WTC11 (cell line): ENCODE results near the gene TMEM181. TPM values are rescaled to one million over a fixed set of nuclear protein-coding genes. Genes with fewer than 3 reads are reported as not detected.

ENCODE experiments used
- ATAC-seq: fragments of 200-7000 bp; cut with Tn5 transposase; 2 replicates; pipeline ENCODE4 v1.10.0; 2021; ENCODE audit warnings: mild to moderate bottlenecking, moderate library complexity
- CTCF ChIA-PET: fragments of 300-600 bp; sonication (Branson Sonifier 250); formaldehyde crosslinking; loops from one replicate; lab custom pipeline; 2021; ENCODE audit warnings: antibody characterized with exemption; lab: Charles Lee
- POLR2A ChIA-PET: fragments of 350-600 bp; sonication (Branson Sonifier 250); formaldehyde crosslinking; loops from one replicate; lab custom pipeline; 2021; ENCODE audit warnings: antibody characterized with exemption; lab: Charles Lee
- DNase-seq: peaks from one replicate; pipeline ENCODE4 v3.0.0; 2021; ENCODE audit warnings: low spot score
- H3K27ac Mint-ChIP-seq: 2 replicates; pipeline ENCODE4 v1.8.0; 2021; ENCODE audit warnings: mixed read lengths
- H3K27me3 Mint-ChIP-seq: 2 replicates; pipeline ENCODE4 v1.8.0; 2021; ENCODE audit warnings: low read depth, mild to moderate bottlenecking, moderate library complexity, mixed read lengths
- H3K36me3 Mint-ChIP-seq: 2 replicates; pipeline ENCODE4 v1.8.0; 2021; ENCODE audit warnings: mixed read lengths
- H3K4me1 Mint-ChIP-seq: 2 replicates; pipeline ENCODE4 v1.8.0; 2022; ENCODE audit warnings: mixed read lengths
- H3K4me3 Mint-ChIP-seq: 2 replicates; pipeline ENCODE4 v1.8.0; 2021; ENCODE audit warnings: mild to moderate bottlenecking, moderate library complexity, mixed read lengths
- H3K9me3 Mint-ChIP-seq: 2 replicates; pipeline ENCODE4 v1.8.0; 2021; ENCODE audit warnings: mixed read lengths
- ATF2 ChIP-seq: sonication (generic); formaldehyde crosslinking; IDR thresholded peaks from 2 replicates; pipeline ENCODE4 v1.8.1; 2022; ENCODE audit warnings: low read depth, missing genetic modification reagents, borderline replicate concordance
- ATF3 ChIP-seq: sonication (generic); formaldehyde crosslinking; conservative IDR thresholded peaks from 2 replicates; pipeline ENCODE4 v1.8.1; 2022; ENCODE audit warnings: mild to moderate bottlenecking, missing genetic modification reagents
- E2F5 ChIP-seq: sonication (generic); formaldehyde crosslinking; IDR thresholded peaks from 2 replicates; pipeline ENCODE4 v1.8.1; 2022; ENCODE audit warnings: mild to moderate bottlenecking, moderate library complexity, missing genetic modification reagents
- ELF4 ChIP-seq: sonication (generic); formaldehyde crosslinking; IDR thresholded peaks from 2 replicates; pipeline ENCODE4 v1.8.1; 2022; ENCODE audit warnings: low read depth, mild to moderate bottlenecking, moderate library complexity, missing genetic modification reagents
- GABPB1 ChIP-seq: sonication (generic); formaldehyde crosslinking; IDR thresholded peaks from 2 replicates; pipeline ENCODE4 v1.8.1; 2023; ENCODE audit warnings: mild to moderate bottlenecking, missing genetic modification reagents
- GRHL2 ChIP-seq: fragments of 250-450 bp; sonication (Bioruptor Pico); IDR thresholded peaks from 2 replicates; pipeline ENCODE4 v1.8.0; 2022; ENCODE audit warnings: mild to moderate bottlenecking, moderate library complexity; ENCODE audit not compliant: insufficient replicate concordance, severe bottlenecking
- HMGA2 ChIP-seq: fragments of 250-450 bp; sonication (Bioruptor Pico); IDR thresholded peaks from 2 replicates; pipeline ENCODE4 v1.4.0; 2021; ENCODE audit warnings: mild to moderate bottlenecking, moderate library complexity
- MXD4 ChIP-seq: fragments of 250-450 bp; sonication (Bioruptor Pico); IDR thresholded peaks from 2 replicates; pipeline ENCODE4 v1.8.0; 2021; ENCODE audit warnings: mild to moderate bottlenecking, moderate library complexity, borderline replicate concordance
- MYBL2 ChIP-seq: sonication (generic); formaldehyde crosslinking; IDR thresholded peaks from 2 replicates; pipeline ENCODE4 v1.8.1; 2023; ENCODE audit warnings: mild to moderate bottlenecking, moderate library complexity, missing genetic modification reagents
- PRDM15 ChIP-seq: sonication (generic); formaldehyde crosslinking; IDR thresholded peaks from 2 replicates; pipeline ENCODE4 v1.8.0; 2022; ENCODE audit warnings: missing genetic modification reagents
- RORB ChIP-seq: fragments of 250-450 bp; sonication (Bioruptor Pico); IDR thresholded peaks from 2 replicates; pipeline ENCODE4 v1.9.0; 2021; ENCODE audit warnings: mild to moderate bottlenecking
- SMAD4 ChIP-seq: sonication (generic); formaldehyde crosslinking; IDR thresholded peaks from 2 replicates; pipeline ENCODE4 v1.8.0; 2022; ENCODE audit warnings: mild to moderate bottlenecking, missing genetic modification reagents
- SOX15 ChIP-seq: fragments of 250-450 bp; sonication (Bioruptor Pico); IDR thresholded peaks from 2 replicates; pipeline ENCODE4 v1.9.0; 2021; ENCODE audit warnings: mild to moderate bottlenecking
- ZMAT4 ChIP-seq: fragments of 250-450 bp; sonication (Bioruptor Pico); IDR thresholded peaks from 2 replicates; pipeline ENCODE4 v1.9.0; 2021; ENCODE audit warnings: mild to moderate bottlenecking
- ZNF121 ChIP-seq: sonication (generic); formaldehyde crosslinking; IDR thresholded peaks from 2 replicates; pipeline ENCODE4 v1.8.0; 2023; ENCODE audit warnings: missing genetic modification reagents
- ZNF138 ChIP-seq: sonication (generic); formaldehyde crosslinking; conservative IDR thresholded peaks from 2 replicates; pipeline ENCODE4 v1.8.1; 2022; ENCODE audit warnings: mild to moderate bottlenecking, moderate library complexity, missing genetic modification reagents
- ZNF219 ChIP-seq: sonication (generic); formaldehyde crosslinking; IDR thresholded peaks from 2 replicates; pipeline ENCODE4 v1.8.0; 2023; ENCODE audit warnings: missing genetic modification reagents, mild to moderate bottlenecking, borderline replicate concordance
- ZNF263 ChIP-seq: sonication (generic); formaldehyde crosslinking; IDR thresholded peaks from 2 replicates; pipeline ENCODE4 v1.8.1; 2022; ENCODE audit warnings: low read depth, mild to moderate bottlenecking, moderate library complexity, missing genetic modification reagents
- total RNA-seq: library from RNA; stranded (reverse); gene quantifications from 3 replicates; pipeline ENCODE4 v1.2.3, GENCODE V29; 2021

TMEM181 gene
- total RNA-seq, 1 experiment from 2014 or later, result 18.8 TPM

GRCh38 chr6:158667360-158667981 lies 107.6 kb downstream of the TMEM181 start (continued):
- no peak for TF ChIP-seq ZNF121 (CRISPR knock-in tag)
- no peak for TF ChIP-seq ZNF138 (CRISPR knock-in tag)
- TF ChIP-seq RORB, result no peak

DNA sequence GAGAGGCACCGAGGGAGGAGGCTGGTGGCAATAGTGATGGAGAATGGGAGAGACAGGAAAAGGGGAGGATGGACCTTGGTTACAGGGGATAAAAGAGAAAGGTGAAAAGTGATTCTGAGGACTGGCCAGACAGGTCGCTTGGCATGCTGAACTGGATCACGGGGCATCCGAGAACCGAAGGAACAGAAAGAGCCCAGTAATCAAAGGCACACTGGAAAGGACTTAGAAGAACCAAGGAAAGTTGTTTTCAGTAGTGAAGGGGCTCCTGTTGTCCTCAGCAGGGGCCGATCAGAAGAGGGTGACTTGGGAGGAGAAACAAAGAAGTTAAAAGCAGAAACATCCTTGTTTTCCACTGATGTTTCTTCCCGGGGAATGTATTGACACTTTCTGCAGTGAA lies 108.8 kb downstream of the TMEM181 start:
- Mint-ChIP-seq H3K4me3 (no peak overlapping the region), H3K27me3 (no peaks in the 10 kb centered on the region), H3K27ac (no peak overlapping the region), H3K9me3 (no peaks in the 10 kb centered on the region), H3K4me1 (peaks cover 2% of the 10 kb centered on the region), H3K36me3 (no peaks in the 10 kb centered on the region)
- ChIA-PET POLR2A (no interaction called here), CTCF (interaction anchor here (1.6 kb wide), 1 partner anchor 9 kb away, joined by 5 read pairs; no protein-coding TSS in a partner anchor)
- DNase-seq, result no peak
- no peak for ATAC-seq
- TF ChIP-seq ATF2, result no peak
- no peak for TF ChIP-seq GRHL2 (CRISPR knock-in tag)
- TF ChIP-seq E2F5, result no peak
- no peak for TF ChIP-seq ZMAT4
- TF ChIP-seq ATF3, result no peak
- TF ChIP-seq SMAD4, result no peak
- no peak for TF ChIP-seq RORB
- no peak for TF ChIP-seq MXD4
- no peak for TF ChIP-seq MYBL2 (CRISPR knock-in tag)
- TF ChIP-seq HMGA2 (CRISPR knock-in tag), result no peak
- no peak for TF ChIP-seq ZNF263 (CRISPR knock-in tag)
- no peak for TF ChIP-seq ZNF219 (CRISPR knock-in tag)
- TF ChIP-seq ELF4 (CRISPR knock-in tag), result no peak
- no peak for TF ChIP-seq SOX15 (CRISPR knock-in tag)
- TF ChIP-seq GABPB1 (CRISPR knock-in tag), result no peak
- no peak for TF ChIP-seq PRDM15 (CRISPR knock-in tag)
